Suppressor macrophage (primary cell): ENCODE data around the gene FBXO33.
A peak's percentile ranks its signal among the peaks of the same experiment; 100 is the strongest.

Source experiments
- DNase-seq, 4 experiments: peaks; one replicate each; pipeline ENCODE4 v3.0.0-alpha.2; 2020 to 2022

Gene FBXO33

DNA sequence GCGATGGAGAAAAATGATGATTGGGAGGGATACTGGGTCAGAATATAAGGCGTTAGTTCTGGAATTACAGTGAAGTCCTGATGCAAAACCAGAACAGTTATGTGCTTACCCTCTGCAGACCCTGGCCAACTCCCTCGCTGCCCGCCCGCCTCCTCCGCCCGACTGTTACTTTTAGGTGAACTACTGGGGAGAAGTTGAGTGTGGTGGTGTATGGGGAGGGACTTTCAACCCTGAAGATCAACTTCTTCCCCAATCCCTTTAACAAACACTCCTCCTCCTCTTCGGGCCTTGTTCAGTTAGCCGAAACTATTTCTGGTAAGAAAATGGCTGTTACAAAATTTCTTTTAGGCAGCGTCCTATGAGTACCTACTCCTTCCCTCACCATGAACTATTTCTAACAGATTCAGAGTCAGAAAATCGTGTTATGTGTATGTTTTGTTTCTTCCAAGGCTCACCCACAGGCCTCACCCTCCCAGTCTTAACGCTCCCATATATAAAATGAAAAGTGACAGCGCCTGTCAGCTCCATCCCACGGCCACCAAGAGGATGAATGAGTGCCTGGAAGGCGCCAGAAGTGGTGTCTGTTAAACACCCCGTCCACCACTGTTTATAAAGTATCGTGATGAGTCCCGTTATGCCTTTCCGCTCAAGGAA lies 1.3 kb downstream of the FBXO33 start:
- DNase-seq: peak; percentile 25 to 57 (median 47)

DNA sequence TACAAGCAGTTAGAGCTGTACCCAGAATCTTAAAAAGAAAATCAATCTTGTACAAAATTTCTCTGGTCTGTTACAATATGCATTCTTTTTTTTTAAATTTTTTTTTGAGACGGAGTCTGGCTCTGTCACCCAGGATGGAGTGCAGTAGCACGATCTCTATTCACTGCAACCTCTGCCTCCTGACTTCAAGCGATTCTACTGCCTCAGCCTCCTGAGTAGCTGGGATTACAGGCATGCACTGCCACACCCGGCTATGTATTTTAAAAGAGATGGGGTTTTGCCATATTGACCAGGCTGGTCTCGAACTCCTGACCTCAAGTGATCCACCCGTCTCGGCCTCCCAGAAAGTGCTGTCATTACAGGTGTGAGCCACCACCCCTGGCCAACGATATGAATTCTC lies 4.1 kb downstream of the FBXO33 start:
- no peak for DNase-seq

DNA sequence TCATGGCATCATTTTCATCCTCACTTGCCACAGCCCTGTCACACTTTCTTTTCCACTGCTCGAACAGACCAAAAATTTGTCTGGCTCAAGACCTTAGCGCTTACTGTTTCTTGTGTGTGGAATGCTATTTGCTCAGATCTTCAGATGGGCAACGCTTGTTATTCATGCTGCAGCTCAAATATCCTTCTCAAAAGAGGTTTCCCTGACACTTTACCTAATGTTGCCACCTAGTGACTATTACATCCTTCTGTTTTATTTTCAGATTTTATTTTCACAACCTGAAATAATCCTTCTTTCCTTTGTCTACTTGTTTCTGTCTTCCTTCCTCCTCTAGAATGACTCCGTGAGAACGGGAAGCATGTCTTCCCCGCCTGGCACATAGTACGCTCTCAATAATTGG lies 5.6 kb downstream of the FBXO33 start:
- peak in 3 of 4 experiments; percentile 18 to 31 (median 25) for DNase-seq

DNA sequence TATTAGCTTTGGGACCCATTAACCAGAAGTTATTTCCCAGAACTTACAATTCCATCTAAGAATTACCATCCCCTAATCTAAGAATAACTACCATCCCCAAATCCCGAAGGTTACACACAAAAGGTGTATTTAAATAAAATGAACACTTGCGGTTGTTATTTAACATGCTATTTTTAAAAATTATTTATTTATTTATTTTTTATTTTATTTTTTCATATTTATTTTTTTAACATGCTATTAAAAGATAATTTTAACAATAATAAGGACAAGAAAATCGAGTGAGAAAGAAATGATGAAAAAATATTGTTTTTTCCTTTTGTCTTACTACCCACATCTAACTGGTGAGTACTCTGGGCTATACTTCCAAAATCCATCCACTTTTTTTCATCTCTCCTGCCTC lies 6.3 kb downstream of the FBXO33 start:
- DNase-seq: no peak

- DNase-seq: no peak
Observed at GRCh38 chr14:39423793-39424192, 8.4 kb downstream of the FBXO33 start.

- peak in 2 of 4 experiments; percentile 2 to 3 for DNase-seq
Observed at GRCh38 chr14:39422243-39422642, 10.0 kb downstream of the FBXO33 start.

- no peak for DNase-seq
Observed at GRCh38 chr14:39419272-39419671, 13.0 kb downstream of the FBXO33 start.

- DNase-seq: no peak
Observed at GRCh38 chr14:39417014-39417413, 15.2 kb downstream of the FBXO33 start.

DNA sequence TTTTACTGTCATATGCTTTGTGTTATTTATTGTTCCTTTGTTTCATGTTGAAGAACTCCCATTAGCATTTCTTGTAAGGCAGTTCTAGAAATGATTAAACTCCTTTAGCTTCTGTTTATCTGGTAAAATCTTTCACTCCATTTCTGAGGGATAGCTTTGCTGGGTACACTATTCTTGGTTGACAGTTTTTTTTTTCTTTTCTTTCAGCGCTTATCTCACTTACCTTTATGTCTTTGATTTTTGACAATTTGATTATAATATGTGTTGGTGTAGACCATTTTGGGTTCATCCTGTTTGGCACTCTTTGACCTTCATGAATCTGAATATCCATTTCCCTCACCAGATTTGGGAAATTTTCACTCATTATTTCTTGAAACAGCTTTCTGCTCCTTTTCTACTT lies 16.2 kb downstream of the FBXO33 start:
- DNase-seq: no peak

GRCh38 chr14:39406560-39406959 lies 25.7 kb downstream of the FBXO33 start:
- DNase-seq: no peak

DNA sequence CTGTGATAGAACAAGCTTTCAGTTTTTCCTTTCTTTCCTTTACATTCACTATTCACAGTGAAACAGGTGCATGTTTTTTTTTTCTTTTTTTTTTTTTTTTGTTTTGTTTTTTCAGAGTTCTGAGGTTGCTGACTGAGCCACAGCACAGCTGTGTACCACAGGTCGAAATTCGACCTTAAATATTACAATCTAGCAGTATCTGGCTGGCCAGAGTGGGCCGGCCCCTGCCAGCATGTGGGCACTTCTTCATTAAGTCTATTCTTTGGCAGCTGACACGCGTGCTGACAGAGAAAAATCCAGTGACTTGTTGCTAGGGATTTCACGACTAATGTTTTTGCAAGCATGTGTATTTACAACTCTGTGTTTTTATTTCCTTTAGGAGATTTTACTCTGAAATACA lies 33.9 kb downstream of the FBXO33 start:
- no peak for DNase-seq

DNA sequence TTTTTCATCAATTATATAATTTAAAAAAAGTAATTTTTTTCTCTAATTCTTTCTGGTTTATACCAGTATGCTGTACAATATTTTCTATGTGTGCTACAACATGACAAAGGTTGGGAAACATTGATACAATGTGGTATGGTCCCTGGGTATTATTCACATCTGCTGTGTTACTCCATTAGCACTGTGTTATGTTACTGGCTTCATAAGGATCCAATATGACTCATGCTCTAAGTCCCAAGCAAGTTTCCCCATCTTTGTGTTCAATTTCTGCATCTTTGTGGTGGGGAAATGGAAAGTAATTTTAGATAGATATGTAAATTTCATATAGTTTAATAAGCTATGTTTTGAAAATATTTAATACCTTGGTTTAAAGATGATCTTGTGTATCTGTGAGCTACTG lies 35.8 kb downstream of the FBXO33 start:
- DNase-seq: peak in 1 of 4 experiments; percentile 5

GRCh38 chr14:39395555-39396254 lies 36.5 kb downstream of the FBXO33 start:
- DNase-seq: no peak

- DNase-seq: no peak
Observed at GRCh38 chr14:39393289-39393688, 38.9 kb downstream of the FBXO33 start.

DNA sequence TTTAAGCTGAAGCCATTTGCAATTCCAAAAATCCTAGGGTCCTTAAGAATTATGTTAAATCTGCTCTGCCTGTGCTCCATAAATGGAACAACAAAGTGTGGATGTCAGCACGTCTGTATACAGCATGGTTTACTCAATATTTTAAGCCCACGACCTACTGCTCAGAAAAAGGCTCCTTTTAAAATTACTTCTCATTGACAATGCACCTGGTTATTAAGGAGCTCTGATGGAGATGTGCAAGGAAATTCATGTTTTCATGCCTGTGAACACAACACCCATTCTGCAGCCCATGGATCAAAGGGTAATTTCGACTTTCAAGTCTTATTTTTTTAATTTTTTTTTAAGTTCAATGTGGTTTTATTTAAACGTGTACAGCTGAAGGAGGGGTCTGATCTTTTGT lies 48.1 kb downstream of the FBXO33 start:
- no peak for DNase-seq

DNA sequence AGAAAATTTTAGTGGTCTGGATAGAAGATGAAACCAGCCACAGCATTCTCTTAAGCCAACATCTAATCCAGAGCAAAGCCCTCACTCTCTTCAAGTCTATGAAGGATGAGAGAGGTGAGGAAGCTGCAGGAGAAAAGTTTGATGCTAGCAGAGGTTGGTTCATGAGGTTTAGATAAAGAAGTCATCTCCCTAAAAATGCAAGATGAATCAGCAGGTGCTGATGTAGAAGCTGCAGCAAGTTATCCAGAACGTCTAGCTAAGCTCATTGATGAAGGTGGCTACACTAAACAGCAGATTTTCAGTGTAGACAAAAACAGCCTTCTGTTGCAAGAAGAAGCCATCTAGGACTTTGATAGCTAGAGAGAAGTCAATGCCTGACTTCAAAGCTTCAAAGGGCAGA lies 48.5 kb downstream of the FBXO33 start:
- no peak for DNase-seq

- no peak for DNase-seq
Observed at GRCh38 chr14:39383026-39383660, 49.1 kb downstream of the FBXO33 start.

- no peak for DNase-seq
Observed at GRCh38 chr14:39382463-39382862, 49.8 kb downstream of the FBXO33 start.

- DNase-seq: no peak
Observed at GRCh38 chr14:39381366-39381765, 50.9 kb downstream of the FBXO33 start.

DNA sequence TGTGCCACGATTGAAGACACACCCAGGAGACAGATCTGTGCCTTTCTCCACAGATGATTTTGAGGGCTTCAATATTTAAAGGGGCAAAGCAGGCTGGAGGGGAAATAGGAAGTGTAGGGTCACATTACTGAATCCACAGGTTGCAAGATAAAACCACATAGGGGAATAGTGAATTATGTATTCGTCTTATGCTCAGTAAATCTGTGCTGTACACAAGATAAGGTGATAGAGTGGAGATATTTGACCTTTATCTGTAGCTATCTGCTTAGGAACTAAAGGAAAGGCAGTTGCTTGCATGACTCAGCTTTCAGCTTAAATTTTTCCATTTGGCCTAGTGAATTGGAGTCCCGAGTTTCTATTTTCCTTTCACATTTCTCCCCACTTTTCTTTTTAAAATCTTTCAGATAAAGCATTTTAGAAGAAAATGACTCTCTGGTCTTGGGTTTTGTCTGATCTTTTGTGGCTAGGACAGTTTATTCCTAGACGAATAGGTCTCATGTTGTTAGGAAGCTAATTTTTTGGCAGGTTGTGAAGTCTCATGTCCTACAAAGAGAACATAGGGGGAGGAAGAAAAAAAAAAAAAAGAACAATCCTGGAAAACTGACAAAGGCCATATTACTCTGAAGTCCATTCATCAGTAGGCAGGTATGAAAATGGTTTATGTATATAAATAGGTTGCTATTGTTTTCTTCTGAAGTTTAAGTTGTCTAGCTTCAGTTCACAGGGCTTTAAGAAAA lies 55.4 kb downstream of the FBXO33 start:
- no peak for DNase-seq

- no peak for DNase-seq
Observed at GRCh38 chr14:39374851-39375250, 57.4 kb downstream of the FBXO33 start.

DNA sequence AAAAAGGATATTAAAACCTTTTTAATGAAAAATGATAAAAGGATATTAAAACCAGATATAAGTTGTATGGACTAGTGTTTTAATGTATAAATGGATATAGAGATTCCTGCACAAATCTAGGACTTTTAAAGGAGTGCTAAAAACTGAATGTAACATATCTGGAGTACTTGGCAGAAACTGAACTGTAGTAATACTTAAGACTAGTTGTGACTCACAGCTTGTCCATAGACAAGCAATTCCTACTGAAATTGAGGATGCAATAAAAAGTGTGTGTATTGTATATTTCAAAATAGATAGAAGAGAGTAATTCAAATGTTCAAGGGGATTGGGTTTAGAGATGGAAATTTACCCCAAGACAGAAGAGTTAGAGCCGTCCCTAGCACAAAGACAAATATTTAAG lies 59.6 kb downstream of the FBXO33 start:
- DNase-seq: no peak

DNA sequence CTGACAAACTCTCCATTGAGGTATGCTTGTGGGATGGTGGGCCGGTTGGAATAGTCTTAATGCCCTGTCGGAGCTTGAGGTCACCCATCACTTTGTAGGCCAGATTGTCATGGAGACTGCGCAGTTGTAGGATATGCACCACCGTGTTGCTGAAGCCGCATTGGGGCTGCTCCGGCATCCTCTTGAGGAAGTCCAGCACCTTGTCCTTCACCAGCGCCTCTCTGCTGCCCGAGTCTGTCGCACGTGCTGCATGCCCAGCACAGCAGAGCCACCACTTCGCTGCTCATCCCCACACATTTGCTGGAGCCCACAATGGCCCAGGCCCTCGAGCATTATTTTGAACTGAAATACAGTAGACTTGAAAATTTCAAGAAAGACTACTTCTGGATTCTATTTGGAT lies 61.8 kb downstream of the FBXO33 start:
- DNase-seq: no peak
